HEK293 (cell line): Measurements from ENCODE around the gene TBC1D17.

Experiments
- CTCF ChIP-seq: fragments of 450-650 bp; formaldehyde crosslinking; IDR thresholded peaks from 2 replicates; pipeline ENCODE4 v1.5.1; 2016; ENCODE audit warnings: missing biosample characterization, missing genetic modification characterization
- ZNF274 ChIP-seq, 2 experiments: fragments of 200-500 bp in 1 of 2; fragments of 450-650 bp in 1 of 2; sonication (Bioruptor generic) in 1 of 2; formaldehyde crosslinking in 1 of 2; IDR thresholded peaks; 2 replicates each; pipeline versions ENCODE4 v1.5.1 to v1.6.1; 2014 to 2016; ENCODE audit warnings: borderline replicate concordance in 1 of 2, inconsistent platforms in 1 of 2, low read length in 1 of 2, missing biosample characterization in 1 of 2, missing genetic modification characterization in 1 of 2
- ZNF544 ChIP-seq: fragments of 450-650 bp; formaldehyde crosslinking; IDR thresholded peaks from 2 replicates; pipeline ENCODE4 v1.5.0; 2017; ENCODE audit warnings: missing biosample characterization, missing genetic modification characterization
- TF ChIP-seq, protein P1 (sequence below): fragments of 450-650 bp; formaldehyde crosslinking; IDR thresholded peaks from 2 replicates; pipeline ENCODE4 v1.5.1; 2016; ENCODE audit warnings: missing biosample characterization, missing genetic modification characterization
- TF ChIP-seq, protein P2 (sequence below): fragments of 450-650 bp; formaldehyde crosslinking; optimal IDR thresholded peaks from 2 replicates; pipeline ENCODE3; 2016; ENCODE audit warnings: missing biosample characterization, mild to moderate bottlenecking, missing genetic modification characterization
- TF ChIP-seq, protein P3 (sequence below): fragments of 450-650 bp; formaldehyde crosslinking; IDR thresholded peaks from 2 replicates; pipeline ENCODE4 v1.5.1; 2017; ENCODE audit warnings: missing biosample characterization, mild to moderate bottlenecking, missing genetic modification characterization, moderate library complexity

The TBC1D17 gene

GRCh38 chr19:49937750-49938381 is 60.4 kb downstream of the TBC1D17 start (continued):
- peak; percentile 88 for TF ChIP-seq CTCF (tag by site-specific recombination)
- no peak for TF ChIP-seq ZNF544 (tag by site-specific recombination)
- TF ChIP-seq, protein P1, sequence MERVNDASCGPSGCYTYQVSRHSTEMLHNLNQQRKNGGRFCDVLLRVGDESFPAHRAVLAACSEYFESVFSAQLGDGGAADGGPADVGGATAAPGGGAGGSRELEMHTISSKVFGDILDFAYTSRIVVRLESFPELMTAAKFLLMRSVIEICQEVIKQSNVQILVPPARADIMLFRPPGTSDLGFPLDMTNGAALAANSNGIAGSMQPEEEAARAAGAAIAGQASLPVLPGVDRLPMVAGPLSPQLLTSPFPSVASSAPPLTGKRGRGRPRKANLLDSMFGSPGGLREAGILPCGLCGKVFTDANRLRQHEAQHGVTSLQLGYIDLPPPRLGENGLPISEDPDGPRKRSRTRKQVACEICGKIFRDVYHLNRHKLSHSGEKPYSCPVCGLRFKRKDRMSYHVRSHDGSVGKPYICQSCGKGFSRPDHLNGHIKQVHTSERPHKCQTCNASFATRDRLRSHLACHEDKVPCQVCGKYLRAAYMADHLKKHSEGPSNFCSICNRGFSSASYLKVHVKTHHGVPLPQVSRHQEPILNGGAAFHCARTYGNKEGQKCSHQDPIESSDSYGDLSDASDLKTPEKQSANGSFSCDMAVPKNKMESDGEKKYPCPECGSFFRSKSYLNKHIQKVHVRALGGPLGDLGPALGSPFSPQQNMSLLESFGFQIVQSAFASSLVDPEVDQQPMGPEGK (tag by site-specific recombination), result peak; percentile 33; the same call in 1 of the 2 replicates
- no peak for TF ChIP-seq ZNF274 (IDR thresholded peaks at IDR 0.05; ENCODE audit: low read length)
- no peak for TF ChIP-seq ZNF274 (tag by site-specific recombination; IDR thresholded peaks at IDR 0.05; ENCODE audit: borderline replicate concordance)
- TF ChIP-seq, protein P2, sequence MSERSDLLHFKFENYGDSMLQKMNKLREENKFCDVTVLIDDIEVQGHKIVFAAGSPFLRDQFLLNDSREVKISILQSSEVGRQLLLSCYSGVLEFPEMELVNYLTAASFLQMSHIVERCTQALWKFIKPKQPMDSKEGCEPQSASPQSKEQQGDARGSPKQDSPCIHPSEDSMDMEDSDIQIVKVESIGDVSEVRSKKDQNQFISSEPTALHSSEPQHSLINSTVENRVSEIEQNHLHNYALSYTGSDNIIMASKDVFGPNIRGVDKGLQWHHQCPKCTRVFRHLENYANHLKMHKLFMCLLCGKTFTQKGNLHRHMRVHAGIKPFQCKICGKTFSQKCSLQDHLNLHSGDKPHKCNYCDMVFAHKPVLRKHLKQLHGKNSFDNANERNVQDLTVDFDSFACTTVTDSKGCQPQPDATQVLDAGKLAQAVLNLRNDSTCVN (tag by site-specific recombination), result peak; percentile 11
- TF ChIP-seq, protein P3, sequence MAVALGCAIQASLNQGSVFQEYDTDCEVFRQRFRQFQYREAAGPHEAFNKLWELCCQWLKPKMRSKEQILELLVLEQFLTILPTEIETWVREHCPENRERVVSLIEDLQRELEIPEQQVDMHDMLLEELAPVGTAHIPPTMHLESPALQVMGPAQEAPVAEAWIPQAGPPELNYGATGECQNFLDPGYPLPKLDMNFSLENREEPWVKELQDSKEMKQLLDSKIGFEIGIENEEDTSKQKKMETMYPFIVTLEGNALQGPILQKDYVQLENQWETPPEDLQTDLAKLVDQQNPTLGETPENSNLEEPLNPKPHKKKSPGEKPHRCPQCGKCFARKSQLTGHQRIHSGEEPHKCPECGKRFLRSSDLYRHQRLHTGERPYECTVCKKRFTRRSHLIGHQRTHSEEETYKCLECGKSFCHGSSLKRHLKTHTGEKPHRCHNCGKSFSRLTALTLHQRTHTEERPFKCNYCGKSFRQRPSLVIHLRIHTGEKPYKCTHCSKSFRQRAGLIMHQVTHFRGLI (tag by site-specific recombination), result 0 out of 2 replicates have a peak, but pooled peaks have one; percentile 17
